HG02678 (cell line): ENCODE measurements around the gene SH3GL2.

Source experiments
- ATAC-seq: cut with Tn5 transposase; IDR thresholded peaks from one replicate; pipeline ENCODE4 v1.9.1; 2021; ENCODE audit warnings: mild to moderate bottlenecking, moderate library complexity; ENCODE audit not compliant: unreplicated experiment

The SH3GL2 gene

GRCh38 chr9:17653947-17654465 is 75.1 kb downstream of the SH3GL2 start:
- ATAC-seq, result no peak

GRCh38 chr9:17656889-17657288 is 78.0 kb downstream of the SH3GL2 start:
- no peak for ATAC-seq

- ATAC-seq, result no peak
Measured at GRCh38 chr9:17658237-17658636, 79.4 kb downstream of the SH3GL2 start.

GRCh38 chr9:17660158-17660557 is 81.3 kb downstream of the SH3GL2 start:
- no peak for ATAC-seq

- no peak for ATAC-seq
Measured at GRCh38 chr9:17665450-17665849, 86.6 kb downstream of the SH3GL2 start.

- no peak for ATAC-seq
Measured at GRCh38 chr9:17669206-17669605, 90.3 kb downstream of the SH3GL2 start.

GRCh38 chr9:17682684-17683083 is 103.8 kb downstream of the SH3GL2 start:
- no peak for ATAC-seq

GRCh38 chr9:17688834-17689233 is 110.0 kb downstream of the SH3GL2 start:
- no peak for ATAC-seq

- ATAC-seq, result no peak
Measured at GRCh38 chr9:17694336-17694735, 115.5 kb downstream of the SH3GL2 start.

- ATAC-seq, result no peak
Measured at GRCh38 chr9:17695482-17695881, 116.6 kb downstream of the SH3GL2 start.

GRCh38 chr9:17699615-17700330 is 120.9 kb downstream of the SH3GL2 start:
- no peak for ATAC-seq

GRCh38 chr9:17706347-17706746 is 127.5 kb downstream of the SH3GL2 start:
- ATAC-seq, result no peak

- ATAC-seq, result no peak
Measured at GRCh38 chr9:17719053-17719452, 140.2 kb downstream of the SH3GL2 start.

GRCh38 chr9:17721954-17722353 is 143.1 kb downstream of the SH3GL2 start:
- ATAC-seq, result no peak

GRCh38 chr9:17723656-17724055 is 144.8 kb downstream of the SH3GL2 start:
- no peak for ATAC-seq

- ATAC-seq, result no peak
Measured at GRCh38 chr9:17725399-17726010, 146.6 kb downstream of the SH3GL2 start.

- no peak for ATAC-seq
Measured at GRCh38 chr9:17726298-17726697, 147.4 kb downstream of the SH3GL2 start.

- ATAC-seq, result no peak
Measured at GRCh38 chr9:17730899-17731298, 152.0 kb downstream of the SH3GL2 start.

GRCh38 chr9:17731308-17731707 is 152.4 kb downstream of the SH3GL2 start:
- ATAC-seq, result no peak

- ATAC-seq, result no peak
Measured at GRCh38 chr9:17734674-17735073, 155.8 kb downstream of the SH3GL2 start.

- ATAC-seq, result no peak
Measured at GRCh38 chr9:17735859-17736258, 157.0 kb downstream of the SH3GL2 start.

- no peak for ATAC-seq
Measured at GRCh38 chr9:17739022-17739421, 160.2 kb downstream of the SH3GL2 start.
